Caco-2 (cell line): Measurements from ENCODE around the gene CMKLR1. TPM values are rescaled to one million over a fixed set of nuclear protein-coding genes. Genes with fewer than 3 reads are reported as not detected.

Source experiments
- BruUV-seq: library from RNA; stranded (reverse); fragments of 400-500 nt; replicated peaks from 2 replicates; lab custom pipeline; 2021; lab: Mats Ljungman, UMichigan
- CTCF ChIA-PET: fragments of 300-600 bp; sonication (Branson Sonifier 250); formaldehyde crosslinking; loops from one replicate; lab custom pipeline; 2022; ENCODE audit warnings: antibody characterized with exemption; lab: Charles Lee
- POLR2A ChIA-PET: fragments of 300-600 bp; sonication (Branson Sonifier 250); formaldehyde crosslinking; loops from one replicate; lab custom pipeline; 2022; ENCODE audit warnings: antibody characterized with exemption; lab: Charles Lee
- DNase-seq, 2 experiments: peaks; one replicate each; pipeline versions ENCODE4 v3.0.0 to v3.0.0-alpha.2; 2020 to 2022
- H3K27me3 ChIP-seq: replicated peaks from 2 replicates; pipeline ENCODE4 v1.6.0; 2011; ENCODE audit warnings: low read length; ENCODE audit not compliant: control insufficient read depth, insufficient read depth
- H3K36me3 ChIP-seq: 2 replicates; pipeline ENCODE4 v1.5.1; 2011; ENCODE audit warnings: low read length; ENCODE audit not compliant: control insufficient read depth, insufficient read depth
- H3K4me1 ChIP-seq: fragments of 250-450 bp; sonication (Bioruptor Pico); 2 replicates; pipeline ENCODE4 v1.5.1; 2020; ENCODE audit warnings: mild to moderate bottlenecking
- H3K4me3 ChIP-seq: 2 replicates; pipeline ENCODE4 v1.5.1; 2011; ENCODE audit warnings: low read depth, mild to moderate bottlenecking, control low read depth, low read length
- H3K9me3 ChIP-seq: fragments of 250-450 bp; sonication (Bioruptor Pico); 2 replicates; pipeline ENCODE4 v1.5.1; 2020; ENCODE audit warnings: mild to moderate bottlenecking, moderate library complexity
- H3K27ac Mint-ChIP-seq: one replicate; pipeline ENCODE4 v1.8.0; 2022; ENCODE audit warnings: mixed read lengths; ENCODE audit not compliant: unreplicated experiment
- H3K27me3 Mint-ChIP-seq: one replicate; pipeline ENCODE4 v1.8.0; 2022; ENCODE audit warnings: mixed read lengths; ENCODE audit not compliant: insufficient read depth, unreplicated experiment
- H3K36me3 Mint-ChIP-seq: one replicate; pipeline ENCODE4 v1.8.0; 2022; ENCODE audit warnings: mild to moderate bottlenecking, mixed read lengths; ENCODE audit not compliant: insufficient read depth, unreplicated experiment
- H3K4me1 Mint-ChIP-seq: one replicate; pipeline ENCODE4 v1.8.0; 2022; ENCODE audit warnings: low read depth, mixed read lengths; ENCODE audit not compliant: unreplicated experiment
- H3K4me3 Mint-ChIP-seq: one replicate; pipeline ENCODE4 v1.8.0; 2022; ENCODE audit warnings: mild to moderate bottlenecking, moderate library complexity, mixed read lengths; ENCODE audit not compliant: unreplicated experiment
- H3K9me3 Mint-ChIP-seq: one replicate; pipeline ENCODE4 v1.8.0; 2022; ENCODE audit warnings: mixed read lengths; ENCODE audit not compliant: unreplicated experiment
- CTCF ChIP-seq, 2 experiments: fragments of 200-600 bp in 1 of 2; IDR thresholded peaks; 1 replicate in 1 of 2; 2 replicates in 1 of 2; pipeline versions ENCODE4 v1.5.1 to v1.8.0; 2011 to 2022; ENCODE audit warnings: antibody characterized with exemption in 1 of 2, control low read depth in 1 of 2, inconsistent platforms in 1 of 2, low read depth in 1 of 2, low read length in 1 of 2, mild to moderate bottlenecking in 1 of 2, moderate library complexity in 1 of 2; ENCODE audit not compliant: insufficient read depth in 1 of 2, severe bottlenecking in 1 of 2, unreplicated experiment in 1 of 2
- intact Hi-C: fragments of 100-400 bp; cut with micrococcal nuclease; formaldehyde crosslinking; loops from one replicate; pipeline ENCODE4 v1.10.0; 2022; ENCODE audit not compliant: unreplicated experiment
- total RNA-seq: library from RNA; stranded (reverse); gene quantifications from 2 replicates; pipeline ENCODE4 v1.2.3, GENCODE V29; 2022

The CMKLR1 gene
- total RNA-seq, 1 experiment from 2014 or later: not detected

- POLR2A ChIA-PET: no interaction called here
Observed at GRCh38 chr12:108371801-108372344, 32.8 kb upstream of the CMKLR1 start.

GRCh38 chr12:108370415-108370814, 31.3 kb upstream of the CMKLR1 start:
- CTCF ChIA-PET: no interaction called here
- no peaks in the 10 kb centered on the region for H3K4me1 Mint-ChIP-seq
- intact Hi-C loops: loop anchor here (1.0 kb wide), 1 partner anchor 68 kb away; no protein-coding TSS in a partner anchor

More at GRCh38 chr12:108371801-108372344, 32.8 kb upstream of the CMKLR1 start:
- Histone ChIP-seq H3K4me1 (no peaks in the 10 kb centered on the region), H3K36me3 (no peaks in the 10 kb centered on the region), H3K9me3 (peaks cover 2% of the 10 kb centered on the region; the same call in 1 of the 2 replicates), H3K4me3 (no peak overlapping the region), H3K27me3 (no peaks in the 10 kb centered on the region)
- H3K36me3 Mint-ChIP-seq: no peaks in the 10 kb centered on the region
- BruUV-seq: no TSS peak
- intact Hi-C loops: no loop called here
- H3K4me3 Mint-ChIP-seq: no peak overlapping the region
- no peak overlapping the region for H3K27ac Mint-ChIP-seq
- DNase-seq: no peak
- peaks cover 7% of the 10 kb centered on the region for H3K27me3 Mint-ChIP-seq
- no peaks in the 10 kb centered on the region for H3K4me1 Mint-ChIP-seq
- CTCF ChIA-PET: no interaction called here
- peaks cover 13% of the 10 kb centered on the region for H3K9me3 Mint-ChIP-seq
- TF ChIP-seq CTCF (IDR thresholded peaks at IDR 0.05; ENCODE audit: insufficient read depth in 1 of 2, low read depth in 1 of 2, low read length in 1 of 2, severe bottlenecking in 1 of 2, unreplicated experiment in 1 of 2): no peak

GRCh38 chr12:108369736-108370396, 30.8 kb upstream of the CMKLR1 start:
- BruUV-seq: no TSS peak
- CTCF ChIA-PET: no interaction called here

More at GRCh38 chr12:108370415-108370814, 31.3 kb upstream of the CMKLR1 start:
- no peak for DNase-seq
- H3K36me3 Mint-ChIP-seq: no peaks in the 10 kb centered on the region
- no TSS peak for BruUV-seq
- H3K27me3 ChIP-seq: no peaks in the 10 kb centered on the region
- no peaks in the 10 kb centered on the region for H3K36me3 ChIP-seq
- H3K9me3 ChIP-seq: no peaks in the 10 kb centered on the region
- H3K27ac Mint-ChIP-seq: no peak overlapping the region
- H3K4me3 ChIP-seq: no peak overlapping the region
- H3K4me1 ChIP-seq: no peaks in the 10 kb centered on the region
- H3K27me3 Mint-ChIP-seq: peaks cover 7% of the 10 kb centered on the region
- H3K4me3 Mint-ChIP-seq: no peak overlapping the region
- POLR2A ChIA-PET: no interaction called here
- no peak for TF ChIP-seq CTCF (IDR thresholded peaks at IDR 0.05; ENCODE audit: insufficient read depth in 1 of 2, low read depth in 1 of 2, low read length in 1 of 2, severe bottlenecking in 1 of 2, unreplicated experiment in 1 of 2)
- H3K9me3 Mint-ChIP-seq: peaks cover 13% of the 10 kb centered on the region

More at GRCh38 chr12:108369736-108370396, 30.8 kb upstream of the CMKLR1 start:
- no peaks in the 10 kb centered on the region for H3K36me3 Mint-ChIP-seq
- peaks cover 13% of the 10 kb centered on the region for H3K9me3 Mint-ChIP-seq
- H3K27ac Mint-ChIP-seq: no peak overlapping the region
- H3K27me3 ChIP-seq: no peaks in the 10 kb centered on the region
- no peak overlapping the region for H3K4me3 Mint-ChIP-seq
- no peaks in the 10 kb centered on the region for H3K36me3 ChIP-seq
- H3K4me1 Mint-ChIP-seq: no peaks in the 10 kb centered on the region
- no peaks in the 10 kb centered on the region for H3K4me1 ChIP-seq
- no peak for DNase-seq
- H3K4me3 ChIP-seq: no peak overlapping the region
- peaks cover 7% of the 10 kb centered on the region for H3K27me3 Mint-ChIP-seq
- intact Hi-C loops: loop anchor here (1.0 kb wide), 1 partner anchor 68 kb away; no protein-coding TSS in a partner anchor
- POLR2A ChIA-PET: no interaction called here
- H3K9me3 ChIP-seq: no peaks in the 10 kb centered on the region
- TF ChIP-seq CTCF (IDR thresholded peaks at IDR 0.05; ENCODE audit: insufficient read depth in 1 of 2, low read depth in 1 of 2, low read length in 1 of 2, severe bottlenecking in 1 of 2, unreplicated experiment in 1 of 2): peak in 1 of 2 experiments; percentile 2
